Measurements from ENCODE around the gene FBXO11.
"Not testable (repeated sequence)": the region's sequence is repeated elsewhere in the genome, so short reads cannot be mapped to it uniquely, and the experiment has no call there.

Gene FBXO11

GRCh38 chr2:47862949-47863348, 43.3 kb downstream of the FBXO11 start:
- intact Hi-C loops (cut with DNase I): no loop called here
- DNase-seq: no peak

DNA sequence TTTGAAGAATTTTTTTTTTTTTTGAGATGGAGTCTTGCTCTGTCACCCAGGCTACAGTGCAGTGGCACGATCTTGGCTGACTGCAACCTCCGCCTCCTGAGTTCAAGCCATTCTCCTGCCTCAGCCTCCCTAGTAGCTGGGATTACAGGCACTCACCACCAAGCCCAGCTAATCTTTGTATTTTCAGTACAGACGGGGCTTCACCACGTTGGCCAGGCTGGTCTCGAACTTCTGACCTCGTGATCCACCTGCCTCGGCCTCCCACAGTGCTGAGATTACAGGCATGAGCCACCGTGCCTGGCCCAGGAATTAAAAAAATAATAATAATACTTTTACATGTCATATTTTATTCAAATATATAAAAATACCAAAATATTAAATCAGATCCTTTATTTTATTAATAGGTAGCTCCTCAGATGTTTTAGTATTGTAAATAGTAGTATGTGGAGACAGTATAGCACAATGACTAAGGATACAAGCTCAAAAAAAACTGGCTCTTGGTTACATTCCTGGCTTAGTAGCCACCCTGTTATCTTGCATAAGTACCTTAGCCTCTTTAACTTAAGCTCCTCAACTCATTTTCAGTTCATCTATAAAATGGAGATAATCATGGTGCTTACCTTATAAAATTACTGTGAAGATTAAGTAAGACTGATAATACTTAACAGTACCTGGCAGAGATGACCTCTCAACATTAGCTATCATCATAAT, 53.1 kb downstream of the FBXO11 start:
- intact Hi-C loops (cut with DNase I); DNase-seq: not testable (repeated sequence)

DNA sequence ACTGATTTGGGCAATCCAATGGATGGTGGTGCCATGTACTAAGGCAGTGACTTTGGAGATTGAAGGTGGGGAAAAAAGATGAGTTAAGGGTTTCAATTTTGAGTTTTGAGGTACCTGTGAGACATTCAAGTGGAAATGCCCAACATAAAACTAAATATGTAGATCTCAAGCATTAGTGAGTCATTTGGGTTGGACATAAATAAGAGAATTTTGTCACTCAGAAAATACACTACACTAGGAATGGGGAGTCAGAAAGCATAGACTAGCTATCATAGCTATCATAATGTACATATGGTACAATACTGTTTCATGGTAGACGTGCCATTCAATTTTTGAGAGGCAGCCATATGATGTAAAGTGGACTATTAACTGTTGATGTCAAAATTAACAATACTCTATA, 56.1 kb downstream of the FBXO11 start:
- intact Hi-C loops (cut with DNase I): no loop called here
- DNase-seq: no peak

DNA sequence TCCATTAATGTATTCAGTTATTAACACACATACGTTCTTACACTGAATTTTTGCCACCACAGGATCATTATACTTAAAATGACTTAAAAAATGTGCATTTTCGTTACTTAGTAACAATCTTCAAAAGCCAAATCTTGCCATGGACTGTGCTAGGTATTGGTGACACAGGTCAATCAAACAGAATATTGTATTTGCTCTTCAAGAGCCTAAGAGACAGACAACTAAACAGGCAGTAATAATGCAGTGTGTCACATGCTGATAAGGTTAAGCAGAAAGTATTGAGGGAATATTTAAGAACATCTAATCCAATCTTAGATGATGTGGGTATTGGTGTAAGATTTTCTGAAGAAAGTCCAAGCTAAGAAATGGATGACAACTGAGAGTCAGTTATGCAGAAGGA, 56.9 kb downstream of the FBXO11 start:
- intact Hi-C loops (cut with DNase I): no loop called here
- no peak for DNase-seq

- intact Hi-C loops (cut with DNase I): no loop called here
- no peak for DNase-seq
Measured at GRCh38 chr2:47844162-47844561, 62.1 kb downstream of the FBXO11 start.

- no peak for DNase-seq
- intact Hi-C loops (cut with DNase I): no loop called here
Measured at GRCh38 chr2:47843407-47843806, 62.9 kb downstream of the FBXO11 start.

GRCh38 chr2:47842846-47843245, 63.5 kb downstream of the FBXO11 start:
- no peak for DNase-seq
- intact Hi-C loops (cut with DNase I): no loop called here

DNA sequence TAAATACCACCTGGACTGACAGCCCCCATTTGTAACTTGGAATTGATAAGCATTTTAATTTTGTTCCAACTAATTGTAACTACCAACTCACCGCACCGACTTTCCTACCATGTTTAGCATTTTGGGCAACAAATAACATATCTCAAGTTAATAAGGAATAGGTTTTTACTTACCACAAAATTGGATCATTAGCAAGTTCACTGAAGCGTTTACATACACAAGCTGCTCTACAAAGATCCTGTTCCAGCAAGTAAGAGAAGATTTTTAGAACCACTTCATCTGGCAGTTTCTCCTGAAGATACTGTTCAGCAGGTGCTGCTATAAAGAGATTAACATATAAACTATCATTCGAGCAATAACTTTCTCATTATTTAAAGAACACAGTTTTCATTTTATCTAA, 67.6 kb downstream of the FBXO11 start:
- intact Hi-C loops (cut with DNase I): no loop called here
- no peak for DNase-seq

- intact Hi-C loops (cut with DNase I): no loop called here
- no peak for DNase-seq
Measured at GRCh38 chr2:47838249-47838648, 68.0 kb downstream of the FBXO11 start.

DNA sequence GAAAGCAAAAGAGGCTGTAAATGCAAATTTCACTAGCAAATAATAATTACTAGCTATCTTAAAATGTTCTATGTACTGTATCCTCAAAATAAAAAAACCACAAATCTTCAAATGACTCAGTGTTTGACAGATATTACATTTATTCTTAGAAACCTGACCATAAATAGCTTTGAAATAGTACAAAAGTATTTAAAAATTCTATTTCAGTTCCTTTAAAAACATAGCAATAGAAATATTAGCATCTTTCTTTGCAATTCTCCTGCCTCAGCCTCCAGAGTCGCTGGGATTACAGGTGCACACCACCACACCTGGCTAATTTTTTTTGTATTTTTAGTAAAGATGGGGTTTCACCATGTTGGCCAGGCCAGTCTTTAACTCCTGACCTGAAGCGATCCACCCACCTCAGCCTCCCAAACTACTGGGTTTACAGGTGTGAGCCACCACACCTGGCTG, 72.8 kb downstream of the FBXO11 start:
- intact Hi-C loops (cut with DNase I): no loop called here
- DNase-seq: no peak

DNA sequence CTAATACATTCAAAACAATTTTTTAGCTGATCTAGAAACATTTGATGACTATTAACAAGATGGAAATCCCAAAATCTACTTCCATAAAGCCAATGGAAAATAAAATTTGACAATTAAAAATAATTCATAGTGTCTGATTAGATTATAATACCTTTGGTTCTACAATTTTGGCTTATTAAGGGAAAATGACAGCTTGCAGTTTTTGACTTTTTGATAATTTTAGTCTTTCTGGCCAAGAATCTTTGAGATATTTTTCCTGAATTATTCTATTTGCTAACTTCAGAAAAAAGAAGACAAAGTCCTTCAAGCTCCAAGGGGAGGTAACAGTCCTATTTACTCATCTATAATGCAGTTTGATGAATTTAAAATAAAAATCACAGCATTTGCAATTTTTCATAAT, 83.8 kb downstream of the FBXO11 start:
- DNase-seq: no peak
- intact Hi-C loops (cut with DNase I): no loop called here

GRCh38 chr2:47819834-47820233, 86.5 kb downstream of the FBXO11 start:
- intact Hi-C loops (cut with DNase I): no loop called here

GRCh38 chr2:47818777-47819176, 87.5 kb downstream of the FBXO11 start:
- DNase-seq: no peak
- intact Hi-C loops (cut with DNase I): no loop called here

More at GRCh38 chr2:47819834-47820233, 86.5 kb downstream of the FBXO11 start:
- DNase-seq: no peak

DNA sequence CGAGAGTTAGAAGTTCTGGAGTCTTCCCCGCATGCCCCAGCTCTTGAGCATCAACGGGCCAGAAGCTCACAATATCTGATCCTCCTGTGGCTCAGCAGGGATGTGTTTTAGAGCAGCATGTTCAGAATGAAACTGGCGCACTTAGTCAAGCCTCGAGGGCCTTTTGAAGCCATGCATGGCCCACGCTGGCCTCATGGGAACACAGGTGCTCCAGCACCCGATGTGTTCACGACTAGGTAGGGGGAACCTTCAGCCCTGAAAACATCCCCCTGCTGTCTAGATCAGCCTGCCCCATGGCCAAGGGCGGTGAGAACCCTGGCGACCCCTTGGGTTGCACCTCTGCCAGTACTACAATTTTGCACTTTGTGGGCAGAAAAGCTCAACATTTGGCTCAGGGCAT, 90.5 kb downstream of the FBXO11 start:
- no peak for DNase-seq
- intact Hi-C loops (cut with DNase I): no loop called here

DNA sequence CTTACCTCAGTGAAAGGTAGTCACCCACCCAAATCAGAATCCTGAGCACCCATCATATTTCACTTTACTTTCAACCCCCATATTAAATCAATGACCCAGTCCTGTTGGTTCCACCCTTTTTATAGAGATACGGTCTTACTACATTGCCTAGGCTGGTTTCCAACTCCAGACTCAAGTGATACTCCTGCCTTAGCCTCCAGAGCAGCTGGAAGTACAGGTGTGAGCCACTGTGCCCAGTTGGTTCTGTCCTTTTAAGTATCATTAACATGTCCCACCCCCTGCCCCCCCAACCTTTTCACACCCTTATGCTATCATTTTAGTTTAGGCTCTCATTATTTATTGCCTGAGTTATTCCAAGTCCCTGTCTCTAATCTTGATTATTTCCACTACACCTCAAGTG, 94.6 kb downstream of the FBXO11 start:
- intact Hi-C loops (cut with DNase I): no loop called here

DNA sequence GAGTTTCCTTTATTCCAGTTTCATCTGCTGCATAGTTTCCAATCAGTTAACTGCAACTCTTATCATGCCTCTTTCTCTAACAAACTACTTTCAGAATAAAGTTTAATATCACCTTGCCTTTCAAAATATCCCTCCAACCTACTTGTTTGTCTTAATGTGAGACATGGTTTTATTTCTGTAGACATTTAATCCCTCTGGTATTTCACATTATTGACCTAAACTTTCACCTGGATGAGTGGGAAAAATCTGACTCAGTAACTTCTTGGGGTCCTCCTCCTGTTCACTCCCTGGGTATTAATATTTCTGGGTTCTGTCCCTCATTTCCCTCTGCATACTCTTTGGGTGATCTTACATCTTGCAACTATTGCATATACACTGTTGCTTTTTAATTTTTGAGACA, 95.4 kb downstream of the FBXO11 start:
- no peak for DNase-seq

More for the DNA sequence above, 94.6 kb downstream of the FBXO11 start:
- no peak for DNase-seq

GRCh38 chr2:47809903-47810302, 96.4 kb downstream of the FBXO11 start:
- intact Hi-C loops (cut with DNase I): no loop called here
- DNase-seq: no peak

More for the DNA sequence above, 95.4 kb downstream of the FBXO11 start:
- intact Hi-C loops (cut with DNase I): no loop called here

GRCh38 chr2:47808614-47809013, 97.7 kb downstream of the FBXO11 start:
- DNase-seq: no peak
- intact Hi-C loops (cut with DNase I): no loop called here

DNA sequence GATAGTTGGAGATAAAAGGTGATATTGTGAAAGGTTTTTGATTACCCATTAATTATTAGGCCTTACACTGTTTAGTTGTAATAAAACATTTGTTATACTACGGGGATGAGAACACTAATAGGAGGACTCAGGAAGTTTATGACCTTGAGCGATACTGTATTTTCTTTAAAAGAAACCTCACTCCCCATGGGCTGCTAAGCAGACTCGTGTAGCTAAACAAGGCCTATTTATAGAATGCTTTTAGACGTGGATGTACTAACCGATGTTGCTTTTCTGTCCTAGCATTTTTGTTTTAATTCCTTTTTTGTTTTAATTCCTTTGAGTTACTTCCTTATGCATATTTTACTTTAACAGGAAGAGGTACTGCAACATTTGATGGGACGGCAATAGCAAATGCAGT, 100.4 kb downstream of the FBXO11 start:
- DNase-seq: no peak
- intact Hi-C loops (cut with DNase I): no loop called here

- intact Hi-C loops (cut with DNase I): no loop called here
- no peak for DNase-seq
Measured at GRCh38 chr2:47803770-47804169, 102.5 kb downstream of the FBXO11 start.

DNA sequence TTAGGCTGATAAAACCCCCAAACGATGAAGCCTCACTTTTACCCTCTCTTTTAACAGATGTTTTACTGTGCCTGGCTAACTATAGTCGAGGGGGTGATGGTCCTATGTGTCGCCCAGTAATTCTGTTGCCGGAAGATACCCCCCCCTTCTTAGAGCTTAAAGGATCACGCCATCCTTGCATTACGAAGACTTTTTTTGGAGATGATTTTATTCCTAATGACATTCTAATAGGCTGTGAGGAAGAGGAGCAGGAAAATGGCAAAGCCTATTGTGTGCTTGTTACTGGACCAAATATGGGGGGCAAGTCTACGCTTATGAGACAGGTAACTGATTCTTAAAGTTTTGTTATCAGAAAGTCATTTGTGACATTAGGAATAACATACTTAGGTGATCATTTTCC, 102.9 kb downstream of the FBXO11 start:
- intact Hi-C loops (cut with DNase I): no loop called here
- DNase-seq: no peak

GRCh38 chr2:47801118-47801517, 105.2 kb downstream of the FBXO11 start:
- DNase-seq: no peak
- intact Hi-C loops (cut with DNase I): no loop called here

Measured in posterior cingulate gyrus (tissue), 11 donors.